Measurements from ENCODE around the gene RIPK3.
A peak's percentile ranks its signal among the peaks of the same experiment; 100 is the strongest.

RIPK3 gene

DNA sequence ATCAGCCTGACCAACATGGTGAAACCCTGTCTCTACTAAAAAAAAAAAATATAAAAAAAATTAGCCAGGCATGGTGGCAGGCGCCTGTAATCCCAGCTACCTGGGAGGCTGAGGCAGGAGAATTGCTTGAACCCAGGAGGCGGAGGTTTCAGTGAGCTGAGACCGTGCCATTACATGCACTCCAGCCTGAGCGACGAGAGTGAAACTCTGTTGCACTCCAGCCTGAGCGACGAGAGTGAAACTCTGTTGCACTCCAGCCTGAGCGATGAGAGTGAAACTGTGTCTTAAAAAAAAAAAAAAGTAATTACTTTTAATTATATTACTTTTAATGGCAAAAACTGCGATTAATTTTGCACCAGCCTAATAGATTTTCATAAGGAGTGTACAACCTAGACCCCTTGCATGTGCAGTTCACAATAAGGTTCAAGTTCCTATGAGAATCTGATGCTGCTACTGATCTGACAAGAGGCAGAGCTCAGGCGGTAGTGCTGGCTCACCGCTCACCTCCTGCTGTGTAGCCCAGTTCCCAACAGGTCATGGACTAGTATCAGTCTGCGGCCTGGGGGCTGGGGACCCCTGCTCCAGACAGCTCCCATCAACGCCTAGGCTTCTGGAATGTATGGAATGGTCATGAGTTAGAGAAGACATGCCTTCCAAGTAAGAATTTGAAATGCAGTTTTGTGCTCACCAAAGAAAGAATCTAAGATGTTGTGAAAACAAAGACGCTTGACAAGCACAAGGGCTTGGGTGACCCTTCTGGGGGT lies 18.4 kb downstream of the RIPK3 start:
- DNase-seq = no peak

DNA sequence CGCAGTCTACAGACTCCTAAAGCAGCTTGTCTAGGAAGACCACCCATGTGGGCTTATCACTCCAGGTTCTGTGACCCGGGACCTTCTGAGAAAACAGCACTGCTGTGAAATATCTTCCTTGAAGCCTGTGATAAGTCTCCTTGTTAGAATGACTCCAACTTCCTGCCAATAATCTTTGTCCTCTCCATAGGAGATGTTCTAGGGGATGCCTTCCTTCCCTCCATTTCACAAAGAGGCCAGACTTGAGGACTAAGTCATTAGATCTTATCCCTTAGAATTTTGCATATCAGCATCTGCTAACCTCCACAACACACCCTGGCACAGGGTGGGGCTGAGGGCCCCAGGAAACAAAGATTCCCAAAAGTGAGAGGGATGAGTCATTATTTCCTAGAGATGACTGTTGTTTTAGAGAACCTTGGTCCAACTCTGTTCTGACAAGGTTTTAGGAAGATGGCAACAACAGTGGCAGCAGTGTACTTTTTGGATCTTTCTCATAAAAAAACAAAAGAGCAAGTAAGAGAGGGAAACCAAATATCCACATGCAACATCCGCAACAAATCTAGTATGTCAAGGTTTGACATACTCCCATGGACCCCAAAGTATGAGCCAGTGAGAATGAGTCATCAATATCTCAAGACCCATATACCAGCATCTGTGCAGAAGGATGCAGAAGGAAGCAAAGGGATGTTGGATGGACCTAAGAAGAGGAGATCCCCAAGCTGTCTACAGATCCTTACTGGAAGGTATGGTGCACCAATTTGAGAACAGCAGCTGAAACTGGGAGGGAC lies 22.5 kb downstream of the RIPK3 start:
- no peak for DNase-seq

DNA sequence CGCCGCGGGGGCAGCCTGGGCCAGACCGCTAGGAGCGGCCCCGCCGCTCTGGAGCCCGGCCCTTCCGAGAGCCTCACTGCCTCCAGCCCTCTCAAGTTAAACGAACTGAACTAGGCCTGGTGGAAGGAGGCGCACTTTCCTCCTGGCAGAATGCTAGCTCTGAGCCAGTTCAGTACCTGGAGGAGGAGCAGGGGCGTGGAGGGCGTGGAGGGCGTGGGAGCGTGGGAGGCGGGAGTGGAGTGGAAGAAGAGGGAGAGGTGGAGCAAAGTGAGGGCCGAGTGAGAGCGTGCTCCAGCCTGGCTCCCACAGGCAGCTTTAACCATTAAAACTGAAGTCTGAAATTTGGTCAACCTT lies 23.2 kb downstream of the RIPK3 start:
- DNase-seq = no peak

DNA sequence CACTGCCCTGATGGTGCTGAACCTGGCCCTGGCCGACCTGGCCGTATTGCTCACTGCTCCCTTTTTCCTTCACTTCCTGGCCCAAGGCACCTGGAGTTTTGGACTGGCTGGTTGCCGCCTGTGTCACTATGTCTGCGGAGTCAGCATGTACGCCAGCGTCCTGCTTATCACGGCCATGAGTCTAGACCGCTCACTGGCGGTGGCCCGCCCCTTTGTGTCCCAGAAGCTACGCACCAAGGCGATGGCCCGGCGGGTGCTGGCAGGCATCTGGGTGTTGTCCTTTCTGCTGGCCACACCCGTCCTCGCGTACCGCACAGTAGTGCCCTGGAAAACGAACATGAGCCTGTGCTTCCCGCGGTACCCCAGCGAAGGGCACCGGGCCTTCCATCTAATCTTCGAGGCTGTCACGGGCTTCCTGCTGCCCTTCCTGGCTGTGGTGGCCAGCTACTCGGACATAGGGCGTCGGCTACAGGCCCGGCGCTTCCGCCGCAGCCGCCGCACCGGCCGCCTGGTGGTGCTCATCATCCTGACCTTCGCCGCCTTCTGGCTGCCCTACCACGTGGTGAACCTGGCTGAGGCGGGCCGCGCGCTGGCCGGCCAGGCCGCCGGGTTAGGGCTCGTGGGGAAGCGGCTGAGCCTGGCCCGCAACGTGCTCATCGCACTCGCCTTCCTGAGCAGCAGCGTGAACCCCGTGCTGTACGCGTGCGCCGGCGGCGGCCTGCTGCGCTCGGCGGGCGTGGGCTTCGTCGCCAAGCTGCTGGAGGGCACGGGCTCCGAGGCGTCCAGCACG lies 23.8 kb downstream of the RIPK3 start:
- DNase-seq = no peak

DNA sequence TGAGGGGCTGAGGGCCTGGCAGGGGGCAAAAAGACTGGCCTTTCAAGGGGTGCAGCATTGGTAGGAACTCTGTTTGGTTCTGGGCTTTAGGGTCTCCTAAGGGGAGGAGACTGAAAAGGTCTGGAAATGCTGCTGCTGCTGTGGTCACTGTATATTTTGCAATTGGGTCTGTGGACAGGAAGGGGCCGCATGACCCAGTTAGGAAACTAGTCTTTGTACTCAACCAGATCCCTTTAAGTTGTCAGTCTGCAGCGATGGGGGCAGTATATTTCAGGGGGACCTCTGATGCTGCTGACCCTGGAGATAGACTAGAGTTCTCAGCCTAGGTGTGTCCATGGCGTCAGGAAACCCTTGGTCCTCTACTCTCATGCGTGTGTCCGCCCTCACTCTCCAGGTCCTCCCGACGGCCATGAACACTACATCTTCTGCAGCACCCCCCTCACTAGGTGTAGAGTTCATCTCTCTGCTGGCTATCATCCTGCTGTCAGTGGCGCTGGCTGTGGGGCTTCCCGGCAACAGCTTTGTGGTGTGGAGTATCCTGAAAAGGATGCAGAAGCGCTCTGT lies 24.5 kb downstream of the RIPK3 start:
- no peak for DNase-seq

DNA sequence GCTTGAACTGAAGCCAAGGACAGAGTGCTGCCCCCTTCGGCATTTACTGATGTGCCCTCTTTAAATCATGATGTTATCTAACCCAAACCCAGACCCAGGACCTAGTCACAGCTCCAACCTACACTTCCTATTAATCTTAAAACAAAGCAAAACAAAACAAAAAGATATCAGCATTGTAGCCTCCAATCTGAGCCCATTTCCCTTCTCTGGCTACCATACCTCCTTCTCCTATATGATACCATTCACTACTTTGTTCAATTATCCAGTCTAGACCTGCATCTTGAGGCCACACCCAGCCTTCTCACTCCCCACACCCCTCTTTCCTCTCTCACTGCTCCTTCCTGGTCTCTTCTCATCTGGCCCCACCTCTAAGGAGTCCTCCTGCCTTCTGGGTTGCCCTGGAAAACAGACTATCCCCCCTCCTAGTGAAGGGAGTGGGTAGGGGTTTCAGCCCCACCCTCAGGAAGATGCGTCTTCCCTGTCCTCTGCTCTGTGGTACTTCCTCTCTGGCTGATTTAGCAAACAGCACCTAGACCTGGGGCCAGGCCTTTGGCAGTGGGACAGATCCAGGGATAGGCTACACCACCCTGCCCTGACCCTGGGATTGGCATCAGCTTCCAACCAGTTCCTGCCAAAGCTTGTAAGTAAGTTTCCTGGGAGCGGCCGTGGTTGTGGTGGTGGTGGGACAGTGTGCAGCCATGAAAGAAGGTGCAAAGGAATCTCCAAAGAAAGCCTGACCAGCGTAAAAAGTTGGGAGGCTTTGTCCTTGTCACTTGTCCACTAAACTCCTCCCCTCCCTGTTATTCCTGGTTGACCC lies 25.2 kb downstream of the RIPK3 start:
- DNase-seq = no peak

DNA sequence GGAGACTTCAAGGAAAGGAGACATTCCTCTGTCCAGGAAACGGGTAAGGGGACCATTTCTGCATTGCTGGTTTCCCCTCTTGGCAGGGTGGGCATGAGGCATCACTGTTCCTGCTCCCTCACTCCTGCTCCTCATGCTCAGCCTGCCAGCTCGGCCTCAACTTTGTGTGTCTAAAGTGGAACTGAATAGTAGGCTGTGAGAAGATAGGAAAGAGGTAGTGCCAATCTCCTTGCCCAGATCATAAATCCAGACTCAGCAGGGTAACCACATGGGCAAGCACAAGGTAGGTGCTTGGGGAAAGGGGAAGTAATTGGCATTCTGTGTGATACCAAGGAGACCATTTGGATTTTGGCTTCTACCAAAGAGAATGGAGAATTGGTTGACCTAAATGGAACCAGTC lies 25.9 kb downstream of the RIPK3 start:
- DNase-seq = no peak

DNA sequence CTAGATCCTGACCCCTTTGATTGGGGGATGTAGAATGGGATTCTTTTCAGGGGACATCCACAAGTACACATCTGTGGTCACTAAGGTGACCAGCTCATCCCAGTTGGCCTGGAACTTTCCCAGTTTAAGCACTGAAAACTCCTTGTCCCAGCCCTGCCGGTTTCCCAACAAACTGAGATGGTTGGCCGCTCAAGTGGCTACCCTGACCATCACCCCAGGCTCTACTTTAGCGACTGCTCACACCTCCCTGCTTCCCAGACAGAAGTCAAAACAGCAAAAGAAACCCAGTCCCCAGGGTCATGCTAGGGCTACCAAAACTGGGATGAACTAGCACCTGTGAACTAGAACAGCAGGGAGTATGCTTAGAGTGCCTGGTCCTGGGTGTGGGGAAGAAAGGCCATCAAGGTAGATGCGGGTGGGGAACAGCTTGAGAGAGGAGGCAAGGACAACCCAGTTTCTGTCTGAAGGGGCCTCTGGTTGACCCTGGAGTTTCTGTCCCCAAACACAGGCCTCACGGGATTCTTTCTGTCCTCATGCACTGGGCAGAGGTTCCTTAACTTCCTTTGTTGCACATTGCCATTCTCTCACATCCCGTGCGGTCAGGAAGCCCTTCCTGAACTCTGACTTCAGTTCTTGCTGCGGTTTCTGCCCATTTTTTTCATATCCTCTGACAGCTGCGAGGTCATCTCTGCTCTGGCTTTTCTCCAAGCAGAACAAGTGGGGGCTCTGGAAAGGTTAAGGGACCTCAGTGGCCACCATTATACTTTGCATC lies 26.9 kb downstream of the RIPK3 start:
- no peak for DNase-seq

DNA sequence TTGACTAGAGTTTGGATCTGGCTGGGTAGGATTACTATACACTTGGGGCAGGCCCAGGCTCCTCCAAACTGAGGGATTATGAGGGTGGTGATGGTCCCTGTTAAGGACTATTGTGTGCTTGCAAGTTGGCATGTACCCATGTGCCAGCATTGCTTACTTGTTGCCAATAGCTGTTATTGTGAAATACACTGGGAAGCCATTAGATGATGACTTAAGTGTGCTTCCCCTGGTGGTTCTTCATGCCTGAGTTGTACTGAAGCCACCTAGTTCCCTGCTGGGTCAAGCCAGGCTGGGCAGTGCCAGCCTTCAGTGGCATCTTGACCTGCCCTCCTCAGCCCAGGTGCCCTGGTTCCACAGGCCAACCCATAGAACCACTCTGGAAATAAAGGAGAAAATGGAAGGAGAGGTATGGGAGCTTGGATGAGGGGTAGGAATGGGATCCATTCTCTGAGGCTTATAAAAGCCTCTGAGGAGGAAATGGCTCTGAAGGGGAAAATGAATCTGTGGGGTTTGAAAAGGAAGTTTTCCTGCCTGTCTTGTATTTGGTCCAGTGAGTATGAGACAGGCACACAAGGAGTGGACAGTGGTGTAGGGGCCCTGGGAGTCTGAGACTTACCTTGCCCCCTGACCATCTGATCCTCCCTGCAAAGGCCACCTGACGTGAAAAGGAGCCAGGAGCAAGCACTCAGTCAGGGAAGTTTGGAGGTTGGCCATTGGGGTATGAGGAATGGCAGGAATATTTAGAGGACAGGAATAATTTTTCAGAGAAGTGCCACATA lies 27.8 kb downstream of the RIPK3 start:
- no peak for DNase-seq

DNA sequence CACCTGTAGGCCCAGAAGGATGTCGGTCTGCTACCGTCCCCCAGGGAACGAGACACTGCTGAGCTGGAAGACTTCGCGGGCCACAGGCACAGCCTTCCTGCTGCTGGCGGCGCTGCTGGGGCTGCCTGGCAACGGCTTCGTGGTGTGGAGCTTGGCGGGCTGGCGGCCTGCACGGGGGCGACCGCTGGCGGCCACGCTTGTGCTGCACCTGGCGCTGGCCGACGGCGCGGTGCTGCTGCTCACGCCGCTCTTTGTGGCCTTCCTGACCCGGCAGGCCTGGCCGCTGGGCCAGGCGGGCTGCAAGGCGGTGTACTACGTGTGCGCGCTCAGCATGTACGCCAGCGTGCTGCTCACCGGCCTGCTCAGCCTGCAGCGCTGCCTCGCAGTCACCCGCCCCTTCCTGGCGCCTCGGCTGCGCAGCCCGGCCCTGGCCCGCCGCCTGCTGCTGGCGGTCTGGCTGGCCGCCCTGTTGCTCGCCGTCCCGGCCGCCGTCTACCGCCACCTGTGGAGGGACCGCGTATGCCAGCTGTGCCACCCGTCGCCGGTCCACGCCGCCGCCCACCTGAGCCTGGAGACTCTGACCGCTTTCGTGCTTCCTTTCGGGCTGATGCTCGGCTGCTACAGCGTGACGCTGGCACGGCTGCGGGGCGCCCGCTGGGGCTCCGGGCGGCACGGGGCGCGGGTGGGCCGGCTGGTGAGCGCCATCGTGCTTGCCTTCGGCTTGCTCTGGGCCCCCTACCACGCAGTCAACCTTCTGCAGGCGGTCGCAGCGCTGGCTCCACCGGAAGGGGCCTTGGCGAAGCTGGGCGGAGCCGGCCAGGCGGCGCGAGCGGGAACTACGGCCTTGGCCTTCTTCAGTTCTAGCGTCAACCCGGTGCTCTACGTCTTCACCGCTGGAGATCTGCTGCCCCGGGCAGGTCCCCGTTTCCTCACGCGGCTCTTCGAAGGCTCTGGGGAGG lies 28.9 kb downstream of the RIPK3 start, which contains the start of gene LTB4R:
Gene LTB4R, plus strand, starts transcription at position 857 of the 959 bp plus-strand sequence. CDS start 4,150 bp downstream, outside the sequence.
- peak; percentile 47 for DNase-seq

DNA sequence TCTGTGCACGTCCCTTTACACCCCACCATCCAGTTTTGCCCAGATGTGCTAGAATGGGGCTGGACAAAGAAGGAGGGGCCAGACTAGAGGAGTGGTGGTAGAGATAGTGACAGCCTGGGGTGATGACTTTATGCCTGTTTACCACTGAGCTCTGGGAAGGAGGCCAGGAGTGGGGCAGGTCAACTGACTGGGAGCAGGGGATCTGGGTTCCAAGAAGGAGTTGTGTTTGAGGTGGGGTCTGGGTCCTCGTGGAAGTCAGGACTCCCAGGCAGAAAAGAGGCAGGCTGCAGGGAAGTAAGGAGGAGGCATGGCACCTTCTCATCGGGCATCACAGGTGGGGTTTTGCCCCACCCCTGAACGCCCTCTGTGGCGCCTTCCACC lies 29.5 kb downstream of the RIPK3 start:
- peak; percentile 35 for DNase-seq

DNA sequence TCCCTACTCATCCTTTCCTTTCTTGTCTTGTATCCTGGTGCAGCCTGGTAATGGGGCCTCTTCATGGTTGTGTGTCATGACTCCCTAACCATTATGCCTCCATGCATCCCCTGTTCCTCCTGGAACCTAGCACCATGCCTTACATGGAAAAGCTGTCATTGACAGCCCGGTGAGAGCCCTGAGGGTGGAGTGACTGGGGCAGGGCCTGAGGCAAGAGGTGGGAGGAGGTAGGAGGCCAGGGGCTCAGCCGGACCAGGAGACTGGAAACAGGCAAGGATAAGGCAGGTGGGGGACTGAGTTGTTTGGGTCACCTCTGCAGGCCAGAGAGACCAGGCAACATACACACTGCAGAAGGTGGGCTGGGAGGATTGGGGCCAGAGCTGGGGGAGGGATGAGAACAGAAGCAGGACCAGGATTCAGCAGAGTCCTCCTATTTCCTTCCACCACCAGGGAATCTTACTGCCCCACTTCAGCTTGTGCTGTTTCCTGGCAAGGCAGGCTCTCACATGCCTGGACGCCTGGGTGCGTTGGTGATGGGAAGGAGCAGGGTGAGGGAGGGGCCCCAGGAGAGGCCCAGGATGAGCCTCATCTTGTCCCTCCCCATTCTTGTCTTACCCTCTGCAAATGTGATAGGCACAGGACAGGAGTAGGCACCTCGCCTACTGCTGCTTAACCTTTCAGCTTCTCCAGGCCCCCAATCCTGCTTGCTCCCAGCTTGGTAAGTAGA lies 30.1 kb downstream of the RIPK3 start, which contains the start of gene LTB4R2:
Gene LTB4R2, plus strand, starts transcription at position 603 of the 727 bp plus-strand sequence. CDS start 525 bp downstream, outside the sequence.
- DNase-seq = no peak

DNA sequence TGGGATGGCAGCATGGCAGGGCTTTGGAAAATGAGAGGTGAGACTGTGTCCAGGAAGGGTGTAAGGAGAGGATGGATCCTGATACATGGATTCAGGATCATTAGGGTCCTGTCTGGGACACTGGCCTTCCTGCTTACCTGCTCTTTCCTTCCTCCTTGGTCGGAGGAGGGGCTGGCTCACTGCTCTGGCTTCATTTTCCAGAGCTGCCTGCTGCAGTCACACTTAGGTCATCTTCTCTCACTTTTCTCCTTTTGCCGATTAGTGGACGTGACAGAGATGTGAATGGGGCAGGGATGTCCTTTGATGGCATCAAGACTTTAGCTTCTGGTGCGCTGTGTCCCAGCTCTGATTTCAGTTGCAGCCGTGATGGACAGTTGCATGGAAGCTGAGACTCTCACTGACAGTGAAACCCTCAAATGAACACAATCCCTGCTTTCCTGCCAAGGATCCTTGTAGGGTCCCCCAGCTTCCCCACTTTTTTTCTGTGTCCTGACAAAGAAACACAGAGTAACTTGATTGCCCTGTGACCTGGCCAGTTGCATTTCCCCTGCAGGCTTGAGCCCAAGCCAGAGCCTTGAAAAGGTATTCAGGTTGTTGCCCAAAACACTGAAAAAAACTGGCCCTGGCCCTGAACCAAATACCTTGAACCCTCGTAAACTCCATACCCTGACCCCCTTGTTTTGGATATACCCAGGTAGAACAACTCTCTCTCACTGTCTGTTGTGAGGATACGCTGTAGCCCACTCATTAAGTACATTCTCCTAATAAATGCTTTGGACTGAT lies 31.3 kb downstream of the RIPK3 start:
- no peak for DNase-seq

DNA sequence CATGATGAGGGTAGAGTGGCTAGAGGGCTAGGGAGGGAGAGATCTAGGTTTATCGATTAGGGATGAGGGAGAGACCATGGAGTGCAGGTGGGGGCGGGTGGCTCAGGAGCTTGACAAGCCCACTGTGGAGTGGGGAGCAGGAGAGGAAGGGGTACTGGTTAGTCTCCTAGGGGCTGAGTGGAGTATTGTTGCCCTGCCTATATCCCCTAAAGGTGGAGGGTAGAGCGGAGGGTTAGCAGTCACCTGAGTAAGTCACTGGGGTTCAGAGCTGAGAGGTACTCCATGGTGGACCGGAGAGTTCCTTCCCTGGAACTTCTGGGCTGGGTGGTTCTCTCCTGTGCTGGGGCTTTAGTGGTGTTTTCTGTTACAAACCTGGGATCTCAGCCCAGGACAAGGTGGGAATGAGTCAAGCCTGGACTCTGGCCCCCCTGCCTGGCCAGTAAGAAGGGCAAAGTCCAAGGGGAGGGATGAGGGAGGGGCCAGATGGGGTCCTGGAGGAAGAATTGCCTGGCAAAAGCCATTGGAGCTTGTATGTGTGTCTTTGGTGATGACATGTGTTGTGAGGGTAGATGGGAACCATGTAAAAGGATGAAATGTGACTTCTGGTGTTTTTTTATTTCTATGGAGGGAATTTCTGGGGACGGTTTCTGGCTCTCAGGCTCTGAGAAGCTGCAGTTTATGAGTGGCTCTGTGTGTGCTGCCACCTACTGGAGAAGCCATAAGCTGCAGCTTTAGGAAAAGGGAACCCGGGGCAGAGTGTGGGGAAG lies 32.0 kb downstream of the RIPK3 start, which contains the start of gene CIDEB:
Gene CIDEB, minus strand, starts transcription at position 403 of the 767 bp plus-strand sequence. Its CDS starts 119 bp downstream, at position 284.
- peak; percentile 34 for DNase-seq

DNA sequence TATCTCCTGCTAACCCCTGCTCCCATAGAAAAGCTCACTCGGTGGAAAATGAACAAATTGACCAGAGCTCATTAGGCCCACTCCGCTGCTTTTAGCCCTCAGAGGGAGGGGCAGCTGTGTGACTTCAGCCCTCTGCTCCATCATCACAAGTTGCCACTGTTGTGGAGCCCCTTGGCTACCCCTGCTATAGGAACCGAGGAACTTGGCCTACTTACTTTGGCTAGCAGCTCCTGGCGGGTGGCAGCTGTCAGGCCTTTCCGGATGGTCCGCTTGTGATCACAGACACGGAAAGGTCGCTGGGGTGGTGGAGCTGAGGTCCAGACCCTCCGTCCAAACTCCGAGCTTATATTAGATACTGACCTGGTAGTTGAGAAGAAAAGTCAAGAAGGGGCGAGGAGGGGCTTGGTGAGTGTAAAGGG lies 32.6 kb downstream of the RIPK3 start:
- no peak for DNase-seq

DNA sequence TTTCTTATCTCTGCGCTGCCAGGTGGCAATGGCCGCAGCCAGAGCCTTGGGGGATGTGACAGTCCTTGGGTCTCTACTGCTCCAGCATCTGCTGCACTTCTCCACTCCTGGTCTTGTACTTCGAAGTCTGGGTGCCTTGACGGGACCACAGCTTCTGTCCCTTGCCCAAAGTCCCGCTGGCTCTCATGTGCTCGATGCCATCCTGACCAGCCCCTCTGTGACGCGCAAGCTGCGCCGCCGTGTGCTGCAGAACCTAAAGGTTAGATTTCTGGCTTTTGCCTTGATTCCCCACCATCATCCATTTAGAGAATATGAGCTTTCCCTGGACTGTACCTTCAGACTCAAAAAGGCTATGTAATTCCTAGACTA lies 35.8 kb downstream of the RIPK3 start:
- DNase-seq = no peak

Measured in NCI-H2029 treated with DMSO at 0.1 percent for 48 hours (cell line).